HepG2 (cell line): Measurements from ENCODE around the gene SLC16A5. TPM values are rescaled to one million over a fixed set of nuclear protein-coding genes. Genes with fewer than 3 reads are reported as not detected.

Source experiments
- CCAR2 ChIP-seq: fragments of 200-400 bp; formaldehyde crosslinking; optimal IDR thresholded peaks from 2 replicates; pipeline ENCODE3; 2018; ENCODE audit warnings: low read depth, mild to moderate bottlenecking, low read length, moderate library complexity
- GFI1 ChIP-seq: sonication (generic); formaldehyde crosslinking; IDR thresholded peaks from 2 replicates; pipeline ENCODE4 v1.5.0; 2020; ENCODE audit warnings: missing genetic modification reagents, mild to moderate bottlenecking, borderline replicate concordance
- NFIB ChIP-seq: sonication (generic); formaldehyde crosslinking; IDR thresholded peaks from 2 replicates; pipeline ENCODE4 v1.9.0; 2021; ENCODE audit warnings: missing genetic modification reagents, mild to moderate bottlenecking, borderline replicate concordance
- NR3C1 ChIP-seq: sonication (generic); formaldehyde crosslinking; IDR thresholded peaks from 2 replicates; pipeline ENCODE4 v1.4.0; 2020; ENCODE audit warnings: missing genetic modification reagents
- SNAPC2 ChIP-seq: sonication (generic); formaldehyde crosslinking; IDR thresholded peaks from 2 replicates; pipeline ENCODE4 v1.8.1; 2022; ENCODE audit warnings: mild to moderate bottlenecking, missing genetic modification reagents
- ZNF260 ChIP-seq: sonication (generic); formaldehyde crosslinking; IDR thresholded peaks from 2 replicates; pipeline ENCODE4 v1.4.0; 2020; ENCODE audit warnings: missing genetic modification reagents, low read depth, mild to moderate bottlenecking, borderline replicate concordance
- ZNF746 ChIP-seq: sonication (generic); formaldehyde crosslinking; IDR thresholded peaks from 2 replicates; pipeline ENCODE4 v1.8.0; 2022; ENCODE audit warnings: mild to moderate bottlenecking, missing genetic modification reagents
- ZNF816 ChIP-seq: sonication (generic); formaldehyde crosslinking; IDR thresholded peaks from 2 replicates; pipeline ENCODE4 v1.8.0; 2022; ENCODE audit warnings: missing genetic modification reagents, mild to moderate bottlenecking, borderline replicate concordance
- polyA plus RNA-seq, 8 experiments: library from polyadenylated mRNA; depleted of rRNA in 3 of 8; stranded (reverse) in 7 of 8; unstranded in 1 of 8; fragments of >200 nt; fragmentation: Illumina TruSeq in 4 of 8; extraction: Trizol in 4 of 8; gene quantifications; 2 replicates each; pipeline versions ENCODE4 v1.2.1 to v1.2.3, GENCODE V29; 2011 to 2016; ENCODE audit warnings: low read depth in 4 of 8, missing spikeins in 1 of 8, mixed read lengths in 1 of 8; ENCODE audit not compliant: insufficient read depth in 1 of 8
- total RNA-seq, 5 experiments: library from RNA; depleted of rRNA; stranded (reverse); fragments of >200 nt; fragmentation: Illumina TruSeq; extraction: Trizol; gene quantifications; 2 replicates each; pipeline ENCODE4 v1.2.3, GENCODE V29; 2016; ENCODE audit warnings: low read depth in 1 of 5
- TF ChIP-seq, protein P1 (sequence below): sonication (generic); formaldehyde crosslinking; IDR thresholded peaks from 2 replicates; pipeline ENCODE4 v1.4.0; 2020; ENCODE audit warnings: missing genetic modification reagents, borderline replicate concordance
- TF ChIP-seq, protein P2 (sequence below): sonication (generic); formaldehyde crosslinking; IDR thresholded peaks from 2 replicates; pipeline ENCODE4 v1.4.0; 2020; ENCODE audit warnings: mild to moderate bottlenecking, missing genetic modification reagents, borderline replicate concordance
- TF ChIP-seq, protein P3 (sequence below): sonication (generic); formaldehyde crosslinking; IDR thresholded peaks from 2 replicates; pipeline ENCODE4 v1.4.0; 2020; ENCODE audit warnings: missing genetic modification reagents
- TF ChIP-seq, protein P4 (sequence below): sonication (generic); formaldehyde crosslinking; conservative IDR thresholded peaks from 2 replicates; pipeline ENCODE4 v1.8.0; 2022; ENCODE audit warnings: low read depth, missing genetic modification reagents
- TF ChIP-seq, protein P5 (sequence below): IDR thresholded peaks from 2 replicates; pipeline ENCODE4 v1.6.1; 2018; ENCODE audit warnings: missing genetic modification reagents, mild to moderate bottlenecking, missing compliant biosample characterization
- TF ChIP-seq, protein P6 (sequence below): IDR thresholded peaks from 2 replicates; pipeline ENCODE4 v1.6.1; 2016
- TF ChIP-seq, protein P7 (sequence below): sonication (generic); formaldehyde crosslinking; IDR thresholded peaks from 2 replicates; pipeline ENCODE4 v1.4.0; 2020; ENCODE audit warnings: missing genetic modification reagents, low read depth, mild to moderate bottlenecking, borderline replicate concordance

Gene SLC16A5
- total and polyA plus RNA-seq, 2 of the 13 experiments (the other 11 are each of a cell fraction or from before 2014, with no cell fraction given) = 0.69 to 5.6 TPM

DNA sequence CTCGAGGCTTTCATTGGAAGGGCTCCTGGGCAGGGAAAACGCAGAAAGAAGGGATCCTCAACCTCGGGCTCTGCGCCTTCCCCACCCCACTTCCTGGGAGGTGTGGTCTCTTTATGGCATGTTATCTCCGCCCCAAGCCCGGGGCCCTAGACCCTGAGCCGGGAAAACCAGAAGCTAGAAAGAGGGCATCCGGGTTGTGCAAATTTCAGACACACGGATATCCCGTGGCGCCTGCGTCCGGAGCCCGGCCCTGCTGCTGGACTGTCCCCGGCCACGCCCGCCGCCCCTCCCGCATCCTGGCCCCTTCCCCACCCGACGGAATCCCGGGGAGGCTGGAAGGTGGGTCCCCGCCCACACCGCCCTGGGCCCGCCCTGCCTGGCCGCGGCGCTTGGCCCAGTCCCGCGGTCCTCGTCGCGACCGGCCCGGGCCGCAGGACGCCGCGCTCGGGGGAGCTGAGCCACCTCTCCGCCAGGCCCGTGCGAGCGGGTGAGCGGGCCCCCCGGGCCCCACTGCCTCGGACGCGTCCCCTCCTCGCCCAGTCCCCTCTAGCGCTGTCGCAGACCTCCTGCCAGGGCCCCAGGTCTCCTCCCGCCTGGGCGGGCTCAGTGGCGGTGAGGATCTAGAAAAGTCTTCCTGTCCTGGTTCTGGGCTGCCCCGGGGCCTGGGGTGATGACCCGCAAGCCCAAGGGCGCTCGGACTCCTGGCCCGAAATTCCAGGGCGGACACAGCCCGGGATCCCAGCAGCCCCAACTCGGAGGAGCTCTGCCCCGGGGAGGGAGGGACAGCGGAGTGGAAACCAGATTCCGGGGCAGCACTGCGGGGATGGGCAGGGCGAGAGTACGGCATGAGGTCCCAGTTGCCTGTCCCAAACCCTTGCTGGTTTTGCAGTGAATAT lies at the start of gene SLC16A5 (continued):
- TF ChIP-seq, protein P1, sequence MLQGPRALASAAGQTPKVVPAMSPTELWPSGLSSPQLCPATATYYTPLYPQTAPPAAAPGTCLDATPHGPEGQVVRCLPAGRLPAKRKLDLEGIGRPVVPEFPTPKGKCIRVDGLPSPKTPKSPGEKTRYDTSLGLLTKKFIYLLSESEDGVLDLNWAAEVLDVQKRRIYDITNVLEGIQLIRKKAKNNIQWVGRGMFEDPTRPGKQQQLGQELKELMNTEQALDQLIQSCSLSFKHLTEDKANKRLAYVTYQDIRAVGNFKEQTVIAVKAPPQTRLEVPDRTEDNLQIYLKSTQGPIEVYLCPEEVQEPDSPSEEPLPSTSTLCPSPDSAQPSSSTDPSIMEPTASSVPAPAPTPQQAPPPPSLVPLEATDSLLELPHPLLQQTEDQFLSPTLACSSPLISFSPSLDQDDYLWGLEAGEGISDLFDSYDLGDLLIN = no peak
- TF ChIP-seq NFIB (CRISPR knock-in tag) (no peak), ZNF260 (no peak), SNAPC2 (CRISPR knock-in tag) (no peak), ZNF816 (CRISPR knock-in tag) (0 out of 2 replicates have a peak, but pooled peaks have one; percentile 14), CCAR2 (no peak), GFI1 (CRISPR knock-in tag) (no peak), NR3C1 (CRISPR knock-in tag) (no peak), ZNF746 (CRISPR knock-in tag) (no peak; the same call in 1 of the 2 replicates)
- TF ChIP-seq, protein P2, sequence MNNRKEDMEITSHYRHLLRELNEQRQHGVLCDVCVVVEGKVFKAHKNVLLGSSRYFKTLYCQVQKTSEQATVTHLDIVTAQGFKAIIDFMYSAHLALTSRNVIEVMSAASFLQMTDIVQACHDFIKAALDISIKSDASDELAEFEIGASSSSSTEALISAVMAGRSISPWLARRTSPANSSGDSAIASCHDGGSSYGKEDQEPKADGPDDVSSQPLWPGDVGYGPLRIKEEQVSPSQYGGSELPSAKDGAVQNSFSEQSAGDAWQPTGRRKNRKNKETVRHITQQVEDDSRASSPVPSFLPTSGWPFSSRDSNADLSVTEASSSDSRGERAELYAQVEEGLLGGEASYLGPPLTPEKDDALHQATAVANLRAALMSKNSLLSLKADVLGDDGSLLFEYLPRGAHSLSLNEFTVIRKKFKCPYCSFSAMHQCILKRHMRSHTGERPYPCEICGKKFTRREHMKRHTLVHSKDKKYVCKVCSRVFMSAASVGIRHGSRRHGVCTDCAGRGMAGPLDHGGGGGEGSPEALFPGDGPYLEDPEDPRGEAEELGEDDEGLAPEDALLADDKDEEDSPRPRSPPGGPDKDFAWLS = peak; percentile 81; the same call in 1 of the 2 replicates
- TF ChIP-seq, protein P3, sequence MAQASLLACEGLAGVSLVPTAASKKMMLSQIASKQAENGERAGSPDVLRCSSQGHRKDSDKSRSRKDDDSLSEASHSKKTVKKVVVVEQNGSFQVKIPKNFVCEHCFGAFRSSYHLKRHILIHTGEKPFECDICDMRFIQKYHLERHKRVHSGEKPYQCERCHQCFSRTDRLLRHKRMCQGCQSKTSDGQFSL (CRISPR knock-in tag) = 0 out of 2 replicates have a peak, but pooled peaks have one; percentile 36
- TF ChIP-seq, protein P4, sequence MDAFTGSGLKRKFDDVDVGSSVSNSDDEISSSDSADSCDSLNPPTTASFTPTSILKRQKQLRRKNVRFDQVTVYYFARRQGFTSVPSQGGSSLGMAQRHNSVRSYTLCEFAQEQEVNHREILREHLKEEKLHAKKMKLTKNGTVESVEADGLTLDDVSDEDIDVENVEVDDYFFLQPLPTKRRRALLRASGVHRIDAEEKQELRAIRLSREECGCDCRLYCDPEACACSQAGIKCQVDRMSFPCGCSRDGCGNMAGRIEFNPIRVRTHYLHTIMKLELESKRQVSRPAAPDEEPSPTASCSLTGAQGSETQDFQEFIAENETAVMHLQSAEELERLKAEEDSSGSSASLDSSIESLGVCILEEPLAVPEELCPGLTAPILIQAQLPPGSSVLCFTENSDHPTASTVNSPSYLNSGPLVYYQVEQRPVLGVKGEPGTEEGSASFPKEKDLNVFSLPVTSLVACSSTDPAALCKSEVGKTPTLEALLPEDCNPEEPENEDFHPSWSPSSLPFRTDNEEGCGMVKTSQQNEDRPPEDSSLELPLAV (CRISPR knock-in tag) = no peak
- TF ChIP-seq, protein P5, sequence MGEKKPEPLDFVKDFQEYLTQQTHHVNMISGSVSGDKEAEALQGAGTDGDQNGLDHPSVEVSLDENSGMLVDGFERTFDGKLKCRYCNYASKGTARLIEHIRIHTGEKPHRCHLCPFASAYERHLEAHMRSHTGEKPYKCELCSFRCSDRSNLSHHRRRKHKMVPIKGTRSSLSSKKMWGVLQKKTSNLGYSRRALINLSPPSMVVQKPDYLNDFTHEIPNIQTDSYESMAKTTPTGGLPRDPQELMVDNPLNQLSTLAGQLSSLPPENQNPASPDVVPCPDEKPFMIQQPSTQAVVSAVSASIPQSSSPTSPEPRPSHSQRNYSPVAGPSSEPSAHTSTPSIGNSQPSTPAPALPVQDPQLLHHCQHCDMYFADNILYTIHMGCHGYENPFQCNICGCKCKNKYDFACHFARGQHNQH (CRISPR knock-in tag) = no peak
- TF ChIP-seq, protein P6, sequence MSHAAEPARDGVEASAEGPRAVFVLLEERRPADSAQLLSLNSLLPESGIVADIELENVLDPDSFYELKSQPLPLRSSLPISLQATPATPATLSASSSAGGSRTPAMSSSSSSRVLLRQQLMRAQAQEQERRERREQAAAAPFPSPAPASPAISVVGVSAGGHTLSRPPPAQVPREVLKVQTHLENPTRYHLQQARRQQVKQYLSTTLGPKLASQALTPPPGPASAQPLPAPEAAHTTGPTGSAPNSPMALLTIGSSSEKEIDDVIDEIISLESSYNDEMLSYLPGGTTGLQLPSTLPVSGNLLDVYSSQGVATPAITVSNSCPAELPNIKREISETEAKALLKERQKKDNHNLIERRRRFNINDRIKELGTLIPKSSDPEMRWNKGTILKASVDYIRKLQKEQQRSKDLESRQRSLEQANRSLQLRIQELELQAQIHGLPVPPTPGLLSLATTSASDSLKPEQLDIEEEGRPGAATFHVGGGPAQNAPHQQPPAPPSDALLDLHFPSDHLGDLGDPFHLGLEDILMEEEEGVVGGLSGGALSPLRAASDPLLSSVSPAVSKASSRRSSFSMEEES (CRISPR knock-in tag) = no peak; the same call in 1 of the 2 replicates
- TF ChIP-seq, protein P7, sequence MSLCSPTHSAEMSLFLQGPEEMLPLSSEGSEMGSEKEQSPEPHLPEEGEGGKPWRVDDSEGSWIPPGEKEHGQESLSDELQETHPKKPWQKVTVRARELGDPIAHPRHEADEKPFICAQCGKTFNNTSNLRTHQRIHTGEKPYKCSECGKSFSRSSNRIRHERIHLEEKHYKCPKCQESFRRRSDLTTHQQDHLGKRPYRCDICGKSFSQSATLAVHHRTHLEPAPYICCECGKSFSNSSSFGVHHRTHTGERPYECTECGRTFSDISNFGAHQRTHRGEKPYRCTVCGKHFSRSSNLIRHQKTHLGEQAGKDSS (CRISPR knock-in tag) = no peak
